HUES48 (cell line): ENCODE measurements around the gene AGAP3.

Experiments used
- H3K27ac ChIP-seq: one replicate; pipeline ENCODE4 v1.7.0; 2013; ENCODE audit warnings: low read depth, low read length, inconsistent platforms
- H3K27me3 ChIP-seq: 2 replicates; pipeline ENCODE4 v1.6.1; 2013; ENCODE audit warnings: mild to moderate bottlenecking, low read length; ENCODE audit not compliant: control insufficient read depth, insufficient read depth
- H3K36me3 ChIP-seq: 2 replicates; pipeline ENCODE4 v1.6.1; 2013; ENCODE audit warnings: low read length; ENCODE audit not compliant: control insufficient read depth, insufficient read depth
- H3K4me1 ChIP-seq: 2 replicates; pipeline ENCODE4 v1.6.1; 2013; ENCODE audit warnings: mild to moderate bottlenecking, low read length; ENCODE audit not compliant: control insufficient read depth, insufficient read depth
- H3K4me3 ChIP-seq: 2 replicates; pipeline ENCODE4 v1.5.1; 2013; ENCODE audit warnings: mild to moderate bottlenecking, low read depth, low read length
- H3K9ac ChIP-seq: 2 replicates; pipeline ENCODE4 v1.6.1; 2013; ENCODE audit warnings: mild to moderate bottlenecking, low read depth, low read length, moderate library complexity
- H3K9me3 ChIP-seq: 2 replicates; pipeline ENCODE4 v1.6.1; 2013; ENCODE audit warnings: low read length; ENCODE audit not compliant: control insufficient read depth, insufficient read depth

AGAP3 gene

DNA sequence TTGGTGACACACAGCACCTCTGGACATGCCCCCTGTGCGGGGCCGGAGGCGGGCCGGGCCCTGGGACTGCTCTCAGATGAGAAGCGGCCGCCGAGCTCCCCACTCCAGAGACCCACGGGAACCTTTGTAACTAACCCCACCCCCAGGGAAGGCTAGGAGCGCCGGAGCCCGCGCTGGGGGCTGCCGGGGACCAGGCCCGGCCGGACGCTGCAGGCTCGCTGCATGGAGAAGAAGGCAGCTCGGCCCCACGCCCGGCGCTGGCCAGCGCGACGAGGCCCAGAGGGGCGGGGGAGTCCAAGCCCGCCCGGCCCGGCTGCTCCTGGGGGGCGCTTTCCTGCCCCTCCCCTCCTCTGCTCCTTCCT lies 36.5 kb downstream of the AGAP3 start:
- Histone ChIP-seq H3K27ac (no peak overlapping the region), H3K9ac (no peak overlapping the region), H3K4me3 (no peak overlapping the region), H3K36me3 (peaks cover 39% of the 10 kb centered on the region), H3K27me3 (peaks cover 18% of the 10 kb centered on the region), H3K4me1 (peaks cover 10% of the 10 kb centered on the region; the same call in 1 of the 2 replicates), H3K9me3 (no peaks in the 10 kb centered on the region)

DNA sequence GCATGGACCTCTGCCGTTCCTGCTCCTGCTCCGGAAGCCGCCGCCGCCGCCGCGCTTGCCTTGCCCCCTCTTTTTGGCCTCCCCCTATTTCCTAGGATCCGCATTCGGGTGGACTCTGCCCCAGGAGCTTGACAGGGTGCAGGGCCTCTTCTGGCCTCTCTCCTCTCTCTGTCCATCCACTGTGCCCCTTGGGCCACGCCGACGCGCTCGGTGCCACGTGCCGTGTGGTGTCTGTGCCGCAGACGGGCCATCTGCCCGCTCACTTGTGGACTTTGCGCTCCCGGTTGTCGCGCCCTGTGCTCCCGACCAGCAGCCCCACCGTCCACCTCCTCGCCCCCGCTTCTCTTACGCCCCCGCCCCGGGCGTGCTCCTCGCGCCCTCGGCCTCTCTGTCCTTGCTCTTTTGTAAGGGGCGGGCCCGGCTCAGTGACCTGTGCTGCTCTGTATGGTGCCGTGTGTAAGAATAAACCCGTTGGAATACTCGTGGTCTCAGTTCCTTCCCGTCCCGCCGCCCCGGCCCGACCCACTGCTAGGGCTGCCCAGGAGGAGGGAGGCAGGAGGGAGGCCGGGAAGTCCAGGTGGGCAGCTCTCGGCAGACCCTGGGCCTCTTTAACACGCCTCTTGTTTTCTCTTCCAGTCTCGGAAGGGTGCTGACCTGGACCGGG lies 37.0 kb downstream of the AGAP3 start:
- Histone ChIP-seq H3K27me3 (peaks cover 18% of the 10 kb centered on the region), H3K36me3 (peaks cover 37% of the 10 kb centered on the region), H3K4me3 (no peak overlapping the region), H3K9me3 (no peaks in the 10 kb centered on the region), H3K9ac (no peak overlapping the region), H3K27ac (no peak overlapping the region), H3K4me1 (peaks cover 10% of the 10 kb centered on the region; the same call in 1 of the 2 replicates)

DNA sequence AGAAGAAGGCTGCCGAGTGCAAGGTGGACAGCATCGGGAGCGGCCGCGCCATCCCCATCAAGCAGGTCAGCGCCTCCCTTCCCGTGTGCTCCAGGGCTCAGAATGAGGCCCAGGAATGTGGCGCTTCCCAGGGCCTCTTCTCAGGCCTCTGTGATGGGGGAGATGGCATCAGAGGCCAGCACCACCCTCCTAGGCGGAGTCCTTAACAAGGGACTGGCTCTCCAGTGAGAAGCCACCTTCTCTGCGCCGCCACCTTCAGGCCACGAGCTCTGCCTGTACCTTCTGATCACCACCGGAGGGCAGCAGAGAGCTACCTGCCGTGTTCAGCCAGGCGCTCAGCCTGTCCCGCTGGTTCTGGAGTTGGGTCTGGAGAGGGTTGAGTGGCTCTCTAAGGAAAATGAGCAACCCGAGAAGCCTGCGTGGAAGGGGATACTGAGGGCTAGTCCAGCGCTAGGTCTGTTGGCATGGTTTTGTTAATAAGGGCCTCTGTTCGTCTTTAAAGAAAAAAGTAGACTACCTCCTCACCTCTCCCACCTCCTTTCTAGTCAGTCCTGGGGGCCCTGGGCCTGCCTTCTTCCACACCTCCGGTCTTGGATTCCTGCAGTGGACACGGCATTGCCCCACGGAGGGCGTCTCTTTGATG lies 37.7 kb downstream of the AGAP3 start:
- Histone ChIP-seq H3K4me1 (peaks cover 10% of the 10 kb centered on the region; the same call in 1 of the 2 replicates), H3K27me3 (peaks cover 18% of the 10 kb centered on the region), H3K36me3 (peaks cover 37% of the 10 kb centered on the region), H3K9ac (no peak overlapping the region), H3K9me3 (no peaks in the 10 kb centered on the region), H3K27ac (no peak overlapping the region), H3K4me3 (no peak overlapping the region)

DNA sequence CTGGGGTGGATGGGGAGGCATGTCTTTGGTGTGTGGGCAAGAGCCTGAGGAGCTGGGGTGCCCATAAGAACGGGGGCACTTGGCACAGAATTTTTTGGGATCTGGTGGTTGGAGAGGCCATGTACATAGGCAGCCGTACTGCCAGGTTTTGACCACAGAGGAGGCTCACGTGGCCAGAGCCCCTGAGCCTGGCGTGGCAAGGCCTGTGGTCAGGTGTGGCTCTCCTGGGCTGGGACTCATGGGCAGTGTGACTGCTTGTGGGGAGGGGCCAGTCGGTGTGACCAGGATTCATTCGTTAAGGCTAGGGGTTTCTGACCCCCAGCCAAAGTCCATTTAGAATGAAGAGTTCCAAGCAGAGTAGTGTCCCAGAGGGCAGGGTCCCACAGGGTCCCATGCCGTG lies 38.2 kb downstream of the AGAP3 start:
- no peak overlapping the region for H3K9ac ChIP-seq
- peaks cover 32% of the 10 kb centered on the region for H3K36me3 ChIP-seq
- peaks cover 10% of the 10 kb centered on the region; the same call in 1 of the 2 replicates for H3K4me1 ChIP-seq

DNA sequence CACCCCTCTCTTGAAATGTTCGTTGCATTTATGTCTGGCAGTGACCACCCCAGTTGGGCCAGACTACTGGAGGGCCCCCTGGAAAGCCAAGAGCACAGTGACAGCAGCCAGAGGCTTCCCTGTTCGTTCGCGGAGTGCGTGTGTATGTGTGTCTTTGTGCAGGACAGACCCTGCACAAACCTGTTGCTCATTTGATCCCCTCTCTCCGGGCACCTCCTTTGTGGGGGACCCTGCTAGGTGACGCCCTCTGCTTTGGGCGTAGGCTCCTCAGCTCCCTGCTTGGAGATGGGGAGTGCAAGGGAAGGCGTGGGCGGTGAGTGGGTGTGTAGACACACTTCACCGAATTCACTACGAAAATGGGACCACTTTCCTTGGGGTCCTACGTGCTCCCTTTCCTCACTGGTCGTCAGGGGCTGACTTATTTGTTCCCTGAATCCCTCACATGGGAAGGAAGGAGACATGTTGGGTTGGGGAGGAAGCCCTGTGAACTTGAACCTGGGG lies 38.7 kb downstream of the AGAP3 start:
- Histone ChIP-seq H3K9me3 (no peaks in the 10 kb centered on the region), H3K36me3 (peaks cover 31% of the 10 kb centered on the region), H3K4me3 (peak overlapping the region; percentile 75), H3K4me1 (peaks cover 10% of the 10 kb centered on the region; the same call in 1 of the 2 replicates), H3K27ac (peak overlapping the region; percentile 81), H3K27me3 (peaks cover 18% of the 10 kb centered on the region), H3K9ac (no peak overlapping the region)

More for the DNA sequence above, 38.2 kb downstream of the AGAP3 start:
- H3K4me3 ChIP-seq = no peak overlapping the region
- no peaks in the 10 kb centered on the region for H3K9me3 ChIP-seq
- peaks cover 18% of the 10 kb centered on the region for H3K27me3 ChIP-seq
- H3K27ac ChIP-seq = no peak overlapping the region

DNA sequence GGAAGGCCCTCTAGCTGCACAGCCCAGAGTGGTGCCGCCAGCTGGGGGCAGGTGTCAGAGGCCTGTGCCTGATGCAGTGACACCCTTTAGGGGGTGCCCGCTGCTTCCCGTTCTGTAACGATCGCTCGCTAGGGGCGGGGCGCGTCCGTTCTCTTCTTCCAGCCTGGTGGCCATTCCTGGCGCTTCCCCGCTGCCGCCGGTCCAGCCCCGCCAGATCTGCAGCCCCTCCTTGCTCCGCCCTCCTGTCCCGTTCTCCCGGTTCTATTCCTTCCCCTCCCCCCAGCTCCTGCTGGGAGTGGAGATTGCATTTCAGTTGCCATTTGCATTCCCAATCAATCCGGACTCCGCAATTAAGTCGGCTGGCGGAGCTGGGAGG lies 39.2 kb downstream of the AGAP3 start:
- H3K9me3 ChIP-seq = no peaks in the 10 kb centered on the region
- H3K4me3 ChIP-seq = peak overlapping the region; percentile 75
- H3K9ac ChIP-seq = no peak overlapping the region; the same call in 1 of the 2 replicates
- H3K36me3 ChIP-seq = peaks cover 31% of the 10 kb centered on the region
- peaks cover 18% of the 10 kb centered on the region for H3K27me3 ChIP-seq
- H3K4me1 ChIP-seq = peaks cover 10% of the 10 kb centered on the region; the same call in 1 of the 2 replicates
- H3K27ac ChIP-seq = peak overlapping the region; percentile 81

DNA sequence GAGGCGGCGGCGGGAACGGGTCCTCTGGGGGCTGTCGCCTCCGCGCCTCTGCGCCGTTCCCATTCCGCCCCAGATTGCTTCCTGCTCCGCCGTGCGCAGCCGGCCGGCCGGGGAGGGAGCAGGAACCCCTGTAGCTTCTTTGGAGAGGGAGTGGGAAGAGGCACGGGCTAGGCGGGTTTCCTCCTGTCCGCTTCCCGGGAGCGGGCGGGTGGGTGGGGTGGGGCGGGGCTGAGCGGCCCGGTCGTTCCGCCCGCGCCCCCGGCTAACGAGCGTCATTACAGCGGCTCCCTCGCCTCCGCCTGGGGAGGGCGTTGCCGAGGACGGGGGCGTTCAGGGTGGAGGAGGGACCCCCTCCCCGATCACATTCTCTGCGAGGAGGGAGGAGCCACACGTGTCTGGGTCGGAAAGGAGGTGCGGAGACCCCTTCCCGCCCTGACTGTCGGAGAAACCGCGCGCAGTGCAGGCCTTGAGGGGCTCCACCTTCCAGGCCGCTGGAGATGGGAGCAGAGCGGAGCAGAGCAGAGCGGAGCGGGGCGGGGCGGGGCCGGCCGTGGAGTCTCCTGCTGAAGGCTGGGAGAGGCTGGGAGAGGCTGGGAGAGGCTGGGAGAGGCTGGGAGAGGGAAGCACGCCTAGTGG lies 39.7 kb downstream of the AGAP3 start:
- H3K27me3 ChIP-seq = peaks cover 18% of the 10 kb centered on the region
- peaks cover 31% of the 10 kb centered on the region for H3K36me3 ChIP-seq
- H3K27ac ChIP-seq = peak overlapping the region; percentile 81
- peaks cover 10% of the 10 kb centered on the region; the same call in 1 of the 2 replicates for H3K4me1 ChIP-seq
- no peaks in the 10 kb centered on the region for H3K9me3 ChIP-seq
- no peak overlapping the region; the same call in 1 of the 2 replicates for H3K9ac ChIP-seq
- peak overlapping the region; percentile 75 for H3K4me3 ChIP-seq

DNA sequence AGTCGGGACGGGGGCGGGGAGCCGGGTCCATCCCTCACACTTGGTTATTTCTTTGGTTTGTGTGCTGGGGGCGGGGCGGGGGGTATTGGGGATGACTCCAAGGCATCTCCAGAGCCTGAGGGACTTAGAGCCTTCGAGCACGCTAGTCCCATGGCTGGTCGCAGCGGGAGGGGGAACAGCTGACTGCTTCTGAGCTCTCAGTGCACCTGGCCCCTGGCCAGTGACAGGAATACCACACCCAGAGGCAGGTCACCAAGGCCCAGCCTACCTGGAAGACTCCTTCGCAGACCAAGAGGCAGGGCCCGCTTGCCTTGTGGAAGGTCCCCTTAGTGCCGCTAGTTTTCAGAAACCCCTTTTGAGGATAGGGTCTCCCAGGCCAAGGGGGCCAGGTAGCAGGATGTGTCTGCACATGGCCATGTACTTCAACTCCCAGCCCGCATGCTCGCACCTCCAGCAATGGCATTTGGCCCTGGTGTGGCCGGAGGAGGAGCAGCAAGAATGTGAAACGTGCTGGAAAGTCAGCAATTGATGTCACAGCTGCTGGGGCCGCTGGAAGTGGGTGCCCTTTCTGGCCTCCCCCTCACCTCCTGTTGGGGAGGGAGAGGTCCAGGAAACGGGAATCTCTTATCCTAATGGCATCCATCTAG lies 40.3 kb downstream of the AGAP3 start:
- H3K27ac ChIP-seq = no peak overlapping the region
- H3K36me3 ChIP-seq = peaks cover 26% of the 10 kb centered on the region
- peaks cover 10% of the 10 kb centered on the region; the same call in 1 of the 2 replicates for H3K4me1 ChIP-seq
- H3K9me3 ChIP-seq = no peaks in the 10 kb centered on the region
- H3K4me3 ChIP-seq = peak overlapping the region; percentile 45
- H3K27me3 ChIP-seq = peaks cover 18% of the 10 kb centered on the region
- H3K9ac ChIP-seq = no peak overlapping the region

DNA sequence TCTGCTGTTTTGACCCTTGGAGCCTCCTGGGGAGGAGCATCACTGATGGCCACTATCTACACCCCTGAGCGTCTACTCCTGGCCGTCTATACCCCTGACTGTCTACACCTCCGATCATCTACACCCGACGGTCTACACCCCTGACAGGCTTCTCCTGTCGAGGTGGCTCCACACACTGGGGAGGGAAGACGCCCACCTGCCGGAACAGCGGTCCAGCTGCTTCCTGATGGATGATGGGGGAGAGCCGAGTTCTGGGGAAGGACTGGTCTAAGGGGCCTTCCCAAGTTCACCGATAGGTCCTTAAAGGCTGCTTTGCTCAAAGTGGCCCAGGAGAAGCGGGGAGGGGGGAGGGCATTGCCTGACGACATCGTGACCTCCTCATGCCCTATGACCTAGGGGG lies 41.9 kb downstream of the AGAP3 start:
- no peak overlapping the region for H3K4me3 ChIP-seq
- H3K27ac ChIP-seq = no peak overlapping the region
- peaks cover 10% of the 10 kb centered on the region; the same call in 1 of the 2 replicates for H3K4me1 ChIP-seq
- peaks cover 28% of the 10 kb centered on the region for H3K36me3 ChIP-seq
- no peaks in the 10 kb centered on the region for H3K9me3 ChIP-seq
- no peak overlapping the region for H3K9ac ChIP-seq
- H3K27me3 ChIP-seq = peaks cover 18% of the 10 kb centered on the region

DNA sequence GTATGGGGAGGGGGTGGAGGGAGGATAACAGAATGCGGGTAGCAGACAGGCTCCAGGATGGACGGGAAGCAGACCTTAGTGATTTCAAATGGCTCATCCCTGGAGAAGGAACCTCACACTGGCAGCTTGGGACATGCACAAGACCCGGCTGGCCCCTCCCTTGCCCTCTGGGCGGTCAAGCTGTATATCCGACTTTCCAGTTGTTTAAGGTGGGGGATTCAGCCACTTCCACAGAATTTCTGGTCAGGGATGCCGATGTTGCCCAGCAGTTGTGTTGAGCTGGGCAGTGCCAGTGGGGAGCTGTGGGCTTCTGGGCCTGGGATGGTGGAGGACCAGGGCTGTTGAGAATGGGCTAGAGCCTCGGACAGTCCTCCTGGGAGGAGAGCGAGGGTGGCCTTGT lies 42.4 kb downstream of the AGAP3 start:
- Histone ChIP-seq H3K9me3 (no peaks in the 10 kb centered on the region), H3K36me3 (peaks cover 24% of the 10 kb centered on the region), H3K27ac (no peak overlapping the region), H3K9ac (no peak overlapping the region), H3K4me3 (no peak overlapping the region), H3K27me3 (peaks cover 18% of the 10 kb centered on the region), H3K4me1 (peaks cover 10% of the 10 kb centered on the region; the same call in 1 of the 2 replicates)
